ENCODE data around the gene TPGS1.
A peak's percentile ranks its signal among the peaks of the same experiment; 100 is the strongest.

Gene TPGS1

GRCh38 chr19:539429-540030, 32.2 kb downstream of the TPGS1 start:
- no peak for DNase-seq (ENCODE audit: low read depth)

- DNase-seq (ENCODE audit: low read depth), result no peak
Observed at GRCh38 chr19:540867-541637, 33.8 kb downstream of the TPGS1 start.

- no peak for DNase-seq (ENCODE audit: low read depth)
Observed at GRCh38 chr19:541699-542098, 34.4 kb downstream of the TPGS1 start.

- no peak for DNase-seq (ENCODE audit: low read depth)
Observed at GRCh38 chr19:542173-542866, 35.0 kb downstream of the TPGS1 start.

GRCh38 chr19:543910-544608, 36.8 kb downstream of the TPGS1 start, which contains the start of gene GZMM:
GZMM (plus strand) TSS chr19:544053; CDS start chr19:544072, 19 bp downstream.
- no peak for DNase-seq (ENCODE audit: low read depth)

GRCh38 chr19:547117-547516, 39.8 kb downstream of the TPGS1 start:
- DNase-seq (ENCODE audit: low read depth), result no peak

GRCh38 chr19:547836-548720, 40.8 kb downstream of the TPGS1 start:
- DNase-seq (ENCODE audit: low read depth), result no peak

- no peak for DNase-seq (ENCODE audit: low read depth)
Observed at GRCh38 chr19:548886-549830, 41.9 kb downstream of the TPGS1 start.

- no peak for DNase-seq (ENCODE audit: low read depth)
Observed at GRCh38 chr19:554817-555216, 47.5 kb downstream of the TPGS1 start.

GRCh38 chr19:555474-555808, 48.1 kb downstream of the TPGS1 start:
- no peak for DNase-seq (ENCODE audit: low read depth)

- no peak for DNase-seq (ENCODE audit: low read depth)
Observed at GRCh38 chr19:556611-557382, 49.5 kb downstream of the TPGS1 start.

- no peak for DNase-seq (ENCODE audit: low read depth)
Observed at GRCh38 chr19:558770-559439, 51.6 kb downstream of the TPGS1 start.

- no peak for DNase-seq (ENCODE audit: low read depth)
Observed at GRCh38 chr19:560121-560520, 52.8 kb downstream of the TPGS1 start.

GRCh38 chr19:566403-566802, 59.1 kb downstream of the TPGS1 start:
- DNase-seq (ENCODE audit: low read depth), result peak; percentile 45

- no peak for DNase-seq (ENCODE audit: low read depth)
Observed at GRCh38 chr19:566844-567243, 59.5 kb downstream of the TPGS1 start.

- DNase-seq (ENCODE audit: low read depth), result no peak
Observed at GRCh38 chr19:567296-567900, 60.1 kb downstream of the TPGS1 start.
